GM12872 (cell line): ENCODE data around the gene FGFRL1.

Experiments
- TF ChIP-seq, protein P1 (sequence below): IDR thresholded peaks from 3 replicates; pipeline ENCODE4 v1.5.1; 2011; ENCODE audit warnings: low read depth, mild to moderate bottlenecking, low read length, moderate library complexity; ENCODE audit not compliant: insufficient read depth

FGFRL1 gene

DNA sequence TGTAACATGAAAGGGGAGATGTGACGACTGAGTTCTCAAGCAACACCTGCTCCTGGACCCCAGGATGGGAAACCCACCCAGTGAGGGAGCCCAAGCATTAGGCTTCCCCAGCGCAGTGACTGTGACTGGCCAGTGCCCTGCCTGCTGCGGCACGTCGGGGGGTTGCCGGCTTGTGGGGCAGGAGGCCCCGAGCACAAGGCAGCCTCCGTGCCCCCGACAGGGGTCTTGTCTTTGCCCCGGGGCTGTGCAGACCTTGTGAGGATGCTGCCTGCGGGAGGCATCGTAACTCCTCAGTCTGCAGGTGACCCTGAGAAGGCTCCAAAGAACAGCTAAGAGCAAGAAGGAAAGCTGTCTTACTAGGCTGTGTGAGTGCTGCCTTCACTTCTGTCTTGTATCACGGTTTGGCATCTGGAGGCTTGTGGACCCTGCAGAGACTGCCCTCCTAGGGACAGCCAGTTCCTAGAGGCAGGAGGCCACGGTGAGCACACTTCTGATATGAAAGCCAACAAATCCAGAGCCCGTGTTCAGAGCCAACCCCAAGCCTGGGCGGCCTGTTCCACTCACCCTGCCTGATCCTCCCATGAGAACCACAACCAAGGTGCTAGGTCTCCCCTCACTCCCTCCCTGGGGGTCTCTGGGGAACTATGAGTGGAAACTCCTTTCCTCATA, 47.7 kb downstream of the FGFRL1 start:
- TF ChIP-seq, protein P1, sequence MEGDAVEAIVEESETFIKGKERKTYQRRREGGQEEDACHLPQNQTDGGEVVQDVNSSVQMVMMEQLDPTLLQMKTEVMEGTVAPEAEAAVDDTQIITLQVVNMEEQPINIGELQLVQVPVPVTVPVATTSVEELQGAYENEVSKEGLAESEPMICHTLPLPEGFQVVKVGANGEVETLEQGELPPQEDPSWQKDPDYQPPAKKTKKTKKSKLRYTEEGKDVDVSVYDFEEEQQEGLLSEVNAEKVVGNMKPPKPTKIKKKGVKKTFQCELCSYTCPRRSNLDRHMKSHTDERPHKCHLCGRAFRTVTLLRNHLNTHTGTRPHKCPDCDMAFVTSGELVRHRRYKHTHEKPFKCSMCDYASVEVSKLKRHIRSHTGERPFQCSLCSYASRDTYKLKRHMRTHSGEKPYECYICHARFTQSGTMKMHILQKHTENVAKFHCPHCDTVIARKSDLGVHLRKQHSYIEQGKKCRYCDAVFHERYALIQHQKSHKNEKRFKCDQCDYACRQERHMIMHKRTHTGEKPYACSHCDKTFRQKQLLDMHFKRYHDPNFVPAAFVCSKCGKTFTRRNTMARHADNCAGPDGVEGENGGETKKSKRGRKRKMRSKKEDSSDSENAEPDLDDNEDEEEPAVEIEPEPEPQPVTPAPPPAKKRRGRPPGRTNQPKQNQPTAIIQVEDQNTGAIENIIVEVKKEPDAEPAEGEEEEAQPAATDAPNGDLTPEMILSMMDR = no peak

DNA sequence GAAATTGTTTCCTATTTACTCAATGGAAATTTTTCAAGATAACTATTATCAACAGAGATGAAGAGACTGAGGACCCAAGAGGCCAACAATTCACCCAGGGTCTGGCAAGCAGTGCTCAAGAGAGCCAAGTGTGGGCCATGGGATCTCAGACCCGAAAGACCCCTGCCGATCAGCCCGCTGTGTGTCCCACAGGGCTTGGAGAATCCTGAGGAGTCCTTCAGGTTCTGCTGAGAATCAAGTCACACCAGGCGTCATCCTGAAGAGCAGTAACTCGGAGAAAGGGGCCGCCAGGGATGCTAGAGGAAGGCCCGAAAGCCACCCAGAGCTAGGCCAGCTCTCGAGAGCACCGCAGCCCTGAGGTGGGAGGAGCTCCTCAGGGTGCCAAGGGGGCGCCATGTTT, 48.7 kb downstream of the FGFRL1 start:
- TF ChIP-seq, protein P1 = no peak

DNA sequence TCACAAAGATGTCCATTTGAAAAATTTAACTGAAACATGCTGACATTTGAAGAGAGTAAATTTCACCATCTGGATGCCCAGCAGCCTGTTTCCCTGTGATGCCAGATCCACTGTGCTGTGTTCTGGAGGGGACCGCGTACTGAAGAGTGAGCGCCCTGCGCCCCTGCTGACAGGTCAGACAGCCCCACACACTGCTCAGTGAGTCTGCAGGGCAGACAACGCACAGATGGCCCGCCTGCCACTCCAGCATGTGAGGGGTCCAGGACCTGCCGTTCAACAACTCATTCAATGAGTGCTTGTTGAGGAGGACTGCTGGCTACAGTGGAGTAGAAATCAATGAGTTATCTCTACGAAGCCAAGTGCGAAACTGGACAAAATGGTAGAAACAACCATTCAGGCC, 49.2 kb downstream of the FGFRL1 start:
- TF ChIP-seq, protein P1 = no peak

DNA sequence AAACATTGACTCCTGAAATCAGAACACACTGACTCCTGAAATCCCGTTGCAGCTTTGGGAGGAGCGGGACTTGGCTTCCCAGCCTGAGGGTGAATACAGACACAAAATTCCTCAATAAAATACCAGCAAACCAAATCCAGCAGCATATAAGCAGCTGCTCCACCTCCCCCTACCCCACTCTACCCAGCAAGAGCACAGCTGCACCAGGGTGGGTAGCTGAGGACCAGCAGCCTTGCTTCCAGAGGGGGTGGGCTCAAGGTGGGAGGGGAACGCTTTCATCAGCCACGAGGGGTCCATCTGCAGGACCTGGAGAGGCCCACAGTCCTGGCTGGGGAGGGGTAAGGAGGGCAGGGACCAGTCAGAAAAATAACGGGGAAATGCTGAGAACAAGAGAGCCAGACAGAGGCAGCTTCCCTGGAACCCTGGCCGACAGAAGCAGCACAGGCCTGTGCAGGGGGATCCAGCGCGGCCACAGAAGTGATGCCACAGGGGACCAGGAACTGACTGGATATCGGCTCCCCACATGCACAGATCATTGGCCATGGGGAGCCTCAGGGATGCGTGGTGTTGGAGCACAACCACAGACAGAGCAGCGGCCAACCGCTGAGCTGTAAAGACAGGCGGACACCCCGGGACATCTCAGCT, 49.8 kb downstream of the FGFRL1 start:
- TF ChIP-seq, protein P1 = no peak

DNA sequence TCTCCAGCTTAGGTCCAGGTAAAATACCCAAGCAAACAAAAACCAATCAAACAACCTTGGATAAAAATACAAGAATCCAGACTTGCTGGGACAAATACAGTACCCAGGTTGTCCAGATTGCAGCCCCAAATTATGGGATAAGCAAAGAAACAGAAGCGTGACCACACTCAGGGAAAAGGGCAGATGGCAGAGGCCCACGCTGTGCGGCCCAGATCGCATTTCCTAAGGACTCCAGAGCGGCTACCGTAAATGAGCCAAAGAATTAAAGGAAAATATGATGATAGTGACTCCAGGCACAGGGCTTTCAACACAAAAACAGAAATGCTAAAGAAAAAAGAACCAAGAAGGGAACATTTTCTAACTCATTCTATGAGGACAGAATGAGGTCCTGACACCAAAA, 50.3 kb downstream of the FGFRL1 start:
- TF ChIP-seq, protein P1 = no peak

DNA sequence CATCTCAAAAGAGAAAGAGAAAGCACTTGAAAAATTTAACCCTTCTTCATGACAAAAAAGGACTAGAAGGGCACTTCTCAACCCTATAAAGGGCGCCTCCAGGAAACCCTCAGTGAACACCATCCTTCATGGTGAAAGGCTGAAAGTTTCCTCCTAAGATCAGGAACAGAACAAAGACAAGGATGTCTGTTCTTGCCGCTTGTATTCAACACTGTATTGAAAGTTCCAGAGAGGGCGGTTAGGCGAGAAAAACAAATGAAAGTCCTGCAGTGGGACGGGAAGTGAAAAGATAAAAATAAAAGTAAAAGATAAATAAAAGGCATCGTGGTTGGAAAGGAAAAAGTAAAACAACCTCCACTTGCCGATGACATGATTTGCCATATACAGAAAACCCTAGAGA, 51.0 kb downstream of the FGFRL1 start:
- TF ChIP-seq, protein P1 = no peak

DNA sequence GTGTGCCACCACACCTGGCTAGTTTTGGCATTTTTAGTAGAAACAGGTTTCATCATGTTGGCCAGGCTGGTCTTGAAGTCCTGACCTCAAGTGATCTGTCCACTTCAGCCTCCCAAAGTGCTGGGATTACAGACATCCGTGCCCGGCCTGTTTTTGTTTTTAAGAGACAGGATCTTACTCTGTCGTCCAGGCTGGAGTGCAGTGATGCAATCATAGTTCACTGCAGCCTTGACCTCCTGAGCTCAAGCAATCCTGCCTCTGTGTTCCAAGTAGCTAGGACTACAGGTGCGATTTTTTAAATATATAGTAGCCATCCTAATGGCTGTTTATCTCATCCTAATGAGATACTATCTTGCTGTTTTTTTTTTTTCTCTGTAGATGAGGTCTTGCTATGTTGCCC, 54.3 kb downstream of the FGFRL1 start:
- TF ChIP-seq, protein P1 = no peak
